Measurements from ENCODE around the gene LIN28A.
"Not testable (repeated sequence)": the region's sequence is repeated elsewhere in the genome, so short reads cannot be mapped to it uniquely, and the experiment has no call there.

The LIN28A gene

DNA sequence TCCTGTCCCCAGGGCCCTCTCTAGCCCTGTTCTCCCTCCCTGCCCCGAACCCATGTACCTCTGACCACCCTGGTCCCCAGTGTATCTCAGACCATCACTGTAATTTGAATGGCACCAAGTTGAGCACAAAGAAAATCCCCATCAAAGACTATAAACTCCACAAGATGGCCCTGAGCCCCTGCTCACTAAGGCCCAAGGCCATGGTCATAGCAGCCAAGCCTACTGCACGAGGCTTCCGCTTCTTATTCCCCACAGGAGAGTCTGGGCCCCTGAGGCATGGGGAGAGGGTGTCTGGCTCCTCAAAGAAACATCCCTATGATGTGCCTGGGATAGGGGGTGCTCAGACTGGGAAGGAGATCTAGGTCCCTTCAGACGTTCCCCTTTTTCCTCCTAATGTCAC, 42.6 kb upstream of the LIN28A start:
- Histone ChIP-seq H3K27me3 (ENCODE audit: insufficient read depth, insufficient read length) (peaks cover 18% of the 10 kb centered on the region), H3K9ac (ENCODE audit: insufficient read length, low read depth) (no peak overlapping the region), H3K4me1 (ENCODE audit: insufficient read depth, insufficient read length) (peaks cover 2% of the 10 kb centered on the region), H3K9me3 (ENCODE audit: insufficient read depth, low read length) (peaks cover 10% of the 10 kb centered on the region; the same call in 1 of the 2 replicates), H3K36me3 (ENCODE audit: insufficient read depth, insufficient read length, low read length) (no peaks in the 10 kb centered on the region), H3K4me3 (ENCODE audit: insufficient read length, low read depth) (no peak overlapping the region)
- no peak for DNase-seq (ENCODE audit: low read depth, low spot score)
- TF ChIP-seq YY1 (IDR thresholded peaks at IDR 0.05; ENCODE audit: insufficient read depth, insufficient read length) (no peak), SUZ12 (IDR thresholded peaks at IDR 0.05; ENCODE audit: extremely low read depth, insufficient read depth, insufficient read length) (no peak), ZNF274 (IDR thresholded peaks at IDR 0.05; ENCODE audit: low read depth, low read length) (no peak)

DNA sequence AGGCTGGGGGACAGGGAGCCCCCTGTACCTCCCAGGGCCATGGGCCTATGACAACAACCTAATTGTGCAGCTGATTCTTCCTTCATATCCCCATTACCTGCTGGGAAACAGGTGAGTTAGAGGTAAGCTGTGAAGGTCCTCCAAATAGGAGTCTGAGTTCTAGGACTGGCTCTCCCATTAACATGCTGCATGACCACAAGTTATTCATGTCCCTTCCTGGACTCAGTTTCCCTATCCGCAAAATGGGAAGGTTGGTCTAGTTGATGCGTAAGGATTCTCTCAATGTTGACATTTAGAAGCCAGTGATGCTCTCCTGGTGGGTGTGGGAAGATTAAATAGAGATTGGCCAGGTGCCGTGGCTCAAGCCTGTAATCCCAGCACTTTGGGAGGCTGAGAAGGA, 42.1 kb upstream of the LIN28A start:
- Histone ChIP-seq H3K9me3 (ENCODE audit: insufficient read depth, low read length) (peaks cover 10% of the 10 kb centered on the region; the same call in 1 of the 2 replicates), H3K4me3 (ENCODE audit: insufficient read length, low read depth) (no peak overlapping the region), H3K27me3 (ENCODE audit: insufficient read depth, insufficient read length) (peaks cover 16% of the 10 kb centered on the region), H3K4me1 (ENCODE audit: insufficient read depth, insufficient read length) (peaks cover 2% of the 10 kb centered on the region), H3K36me3 (ENCODE audit: insufficient read depth, insufficient read length, low read length) (no peaks in the 10 kb centered on the region), H3K9ac (ENCODE audit: insufficient read length, low read depth) (no peak overlapping the region)
- TF ChIP-seq SUZ12 (IDR thresholded peaks at IDR 0.05; ENCODE audit: extremely low read depth, insufficient read depth, insufficient read length) (no peak), ZNF274 (IDR thresholded peaks at IDR 0.05; ENCODE audit: low read depth, low read length) (no peak), YY1 (IDR thresholded peaks at IDR 0.05; ENCODE audit: insufficient read depth, insufficient read length) (no peak)
- DNase-seq (ENCODE audit: low read depth, low spot score) = no peak

DNA sequence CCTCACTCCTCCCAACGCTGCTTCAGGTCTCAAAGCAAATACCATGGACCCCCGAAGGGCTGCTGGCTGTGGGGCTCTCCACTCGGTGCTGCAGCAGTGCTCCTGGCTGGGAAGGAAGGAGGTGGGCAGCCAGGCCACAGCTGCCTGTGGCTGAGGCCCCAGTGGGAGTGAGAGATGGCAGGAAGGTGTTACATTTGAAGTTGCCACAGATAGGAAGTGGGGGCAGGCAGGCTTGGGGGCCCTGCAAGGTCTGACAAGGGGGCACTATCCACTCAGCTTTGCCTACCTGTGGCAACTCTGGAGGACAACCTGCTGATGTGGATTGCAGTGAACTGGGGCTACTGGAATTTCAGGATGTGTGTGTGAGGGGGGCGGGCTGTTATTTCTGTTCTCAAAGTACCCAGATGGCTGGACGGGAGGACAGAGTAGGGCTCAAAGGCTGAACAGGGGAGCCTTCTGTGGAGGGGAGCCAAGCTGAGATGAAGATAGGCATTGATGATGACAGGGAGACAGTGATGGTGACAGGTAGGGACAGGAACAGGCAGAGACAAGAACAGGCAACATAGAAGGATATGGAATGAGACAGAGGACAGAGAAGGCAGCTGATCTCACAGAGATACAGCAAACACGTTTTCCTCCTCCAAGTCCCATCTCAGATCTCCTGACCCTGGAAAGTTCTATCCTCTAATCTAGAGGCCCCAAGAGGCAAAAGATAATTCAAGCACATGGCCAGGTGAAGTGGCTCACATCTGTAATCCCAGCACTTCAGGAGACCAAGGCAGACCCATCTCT, 39.8 kb upstream of the LIN28A start:
- no peaks in the 10 kb centered on the region for H3K27me3 ChIP-seq (ENCODE audit: insufficient read depth, insufficient read length)
- H3K9ac ChIP-seq (ENCODE audit: insufficient read length, low read depth) = no peak overlapping the region
- H3K4me1 ChIP-seq (ENCODE audit: insufficient read depth, insufficient read length) = peaks cover 7% of the 10 kb centered on the region
- peaks cover 10% of the 10 kb centered on the region; the same call in 1 of the 2 replicates for H3K9me3 ChIP-seq (ENCODE audit: insufficient read depth, low read length)
- no peaks in the 10 kb centered on the region for H3K36me3 ChIP-seq (ENCODE audit: insufficient read depth, insufficient read length, low read length)
- no peak overlapping the region for H3K4me3 ChIP-seq (ENCODE audit: insufficient read length, low read depth)
- no peak for TF ChIP-seq SUZ12 (IDR thresholded peaks at IDR 0.05; ENCODE audit: extremely low read depth, insufficient read depth, insufficient read length)
- TF ChIP-seq YY1 (IDR thresholded peaks at IDR 0.05; ENCODE audit: insufficient read depth, insufficient read length) = no peak
- TF ChIP-seq ZNF274 (IDR thresholded peaks at IDR 0.05; ENCODE audit: low read depth, low read length) = no peak
- no peak for DNase-seq (ENCODE audit: low read depth, low spot score)

DNA sequence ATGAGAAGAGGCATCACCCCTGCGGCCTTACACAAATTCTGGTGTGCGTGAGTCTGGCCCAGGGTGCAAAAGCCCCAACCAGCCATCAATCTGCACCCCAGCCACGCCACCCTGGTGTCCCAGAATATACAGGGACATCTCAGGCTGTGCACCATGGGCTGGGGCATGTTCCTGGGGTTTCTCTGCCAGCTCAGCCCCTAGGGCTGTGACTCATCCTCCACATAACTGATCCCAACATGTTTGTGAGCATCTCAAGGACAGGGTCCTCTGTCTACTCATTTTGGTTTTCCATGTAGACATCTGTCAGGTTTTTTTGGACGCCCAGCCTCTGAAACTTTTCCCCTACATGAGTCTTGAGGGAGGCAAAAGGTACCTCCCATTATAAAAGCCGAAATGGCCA, 38.6 kb upstream of the LIN28A start:
- TF ChIP-seq YY1 (IDR thresholded peaks at IDR 0.05; ENCODE audit: insufficient read depth, insufficient read length) (no peak), SUZ12 (IDR thresholded peaks at IDR 0.05; ENCODE audit: extremely low read depth, insufficient read depth, insufficient read length) (no peak), ZNF274 (IDR thresholded peaks at IDR 0.05; ENCODE audit: low read depth, low read length) (no peak)
- Histone ChIP-seq H3K36me3 (ENCODE audit: insufficient read depth, insufficient read length, low read length) (no peaks in the 10 kb centered on the region), H3K4me3 (ENCODE audit: insufficient read length, low read depth) (no peak overlapping the region), H3K9ac (ENCODE audit: insufficient read length, low read depth) (no peak overlapping the region), H3K9me3 (ENCODE audit: insufficient read depth, low read length) (peaks cover 10% of the 10 kb centered on the region; the same call in 1 of the 2 replicates), H3K4me1 (ENCODE audit: insufficient read depth, insufficient read length) (peaks cover 7% of the 10 kb centered on the region), H3K27me3 (ENCODE audit: insufficient read depth, insufficient read length) (no peaks in the 10 kb centered on the region)
- no peak for DNase-seq (ENCODE audit: low read depth, low spot score)

DNA sequence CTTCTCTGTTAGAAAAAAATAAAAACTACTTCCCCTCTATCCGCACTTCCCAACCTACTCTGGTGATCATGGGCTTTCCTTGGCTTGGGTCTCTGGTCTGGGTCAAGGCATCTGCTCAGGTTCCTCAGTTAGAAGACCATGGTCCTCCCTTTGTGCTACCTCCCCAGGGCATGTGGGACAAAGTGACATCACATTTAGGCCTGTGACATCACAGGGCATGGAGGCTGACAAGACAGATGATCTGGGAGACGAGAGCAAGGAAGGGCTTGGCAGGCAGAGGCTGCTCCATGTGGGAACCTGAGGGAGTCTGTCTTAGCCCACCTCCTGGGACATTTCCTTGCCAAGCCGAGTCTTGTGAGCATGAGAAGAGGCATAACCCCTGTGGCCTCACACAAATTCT, 38.0 kb upstream of the LIN28A start, which contains the start of gene ZNF683:
TSS of gene ZNF683 (minus strand) at position 140 of the 400 bp plus-strand sequence. CDS start 4,179 bp downstream, outside the sequence.
- not testable (repeated sequence) for DNase-seq (ENCODE audit: low read depth, low spot score); H3K4me3 ChIP-seq (ENCODE audit: insufficient read length, low read depth); H3K9ac ChIP-seq (ENCODE audit: insufficient read length, low read depth); H3K27me3 ChIP-seq (ENCODE audit: insufficient read depth, insufficient read length); H3K36me3 ChIP-seq (ENCODE audit: insufficient read depth, insufficient read length, low read length); H3K4me1 ChIP-seq (ENCODE audit: insufficient read depth, insufficient read length)
- peaks cover 10% of the 10 kb centered on the region; the same call in 1 of the 2 replicates for H3K9me3 ChIP-seq (ENCODE audit: insufficient read depth, low read length)

DNA sequence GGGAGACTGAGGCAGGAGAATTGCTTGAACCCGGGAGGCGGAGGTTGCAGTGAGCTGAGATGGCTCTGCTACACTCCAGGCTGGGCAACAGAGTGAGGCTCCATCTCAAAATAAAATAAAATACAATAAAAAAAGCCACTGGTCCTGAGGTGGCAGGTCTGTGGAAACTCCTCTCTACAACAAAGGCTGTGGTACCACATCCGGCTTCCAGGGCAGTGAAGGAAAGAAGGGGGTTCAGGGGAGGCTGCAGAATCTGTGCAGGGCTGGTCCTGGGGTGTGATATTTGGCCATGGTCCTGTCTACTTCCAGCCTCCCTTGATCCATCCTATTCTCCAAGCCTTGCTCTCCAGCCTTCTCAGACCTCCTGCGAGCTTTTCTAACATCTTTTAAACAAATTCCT, 37.3 kb upstream of the LIN28A start:
- Histone ChIP-seq H3K4me3 (ENCODE audit: insufficient read length, low read depth) (no peak overlapping the region), H3K27me3 (ENCODE audit: insufficient read depth, insufficient read length) (no peaks in the 10 kb centered on the region), H3K9ac (ENCODE audit: insufficient read length, low read depth) (no peak overlapping the region), H3K9me3 (ENCODE audit: insufficient read depth, low read length) (peaks cover 10% of the 10 kb centered on the region; the same call in 1 of the 2 replicates), H3K4me1 (ENCODE audit: insufficient read depth, insufficient read length) (peaks cover 10% of the 10 kb centered on the region), H3K36me3 (ENCODE audit: insufficient read depth, insufficient read length, low read length) (no peaks in the 10 kb centered on the region)
- no peak for TF ChIP-seq YY1 (IDR thresholded peaks at IDR 0.05; ENCODE audit: insufficient read depth, insufficient read length)
- no peak for TF ChIP-seq ZNF274 (IDR thresholded peaks at IDR 0.05; ENCODE audit: low read depth, low read length)
- no peak for TF ChIP-seq SUZ12 (IDR thresholded peaks at IDR 0.05; ENCODE audit: extremely low read depth, insufficient read depth, insufficient read length)
- DNase-seq (ENCODE audit: low read depth, low spot score) = no peak

DNA sequence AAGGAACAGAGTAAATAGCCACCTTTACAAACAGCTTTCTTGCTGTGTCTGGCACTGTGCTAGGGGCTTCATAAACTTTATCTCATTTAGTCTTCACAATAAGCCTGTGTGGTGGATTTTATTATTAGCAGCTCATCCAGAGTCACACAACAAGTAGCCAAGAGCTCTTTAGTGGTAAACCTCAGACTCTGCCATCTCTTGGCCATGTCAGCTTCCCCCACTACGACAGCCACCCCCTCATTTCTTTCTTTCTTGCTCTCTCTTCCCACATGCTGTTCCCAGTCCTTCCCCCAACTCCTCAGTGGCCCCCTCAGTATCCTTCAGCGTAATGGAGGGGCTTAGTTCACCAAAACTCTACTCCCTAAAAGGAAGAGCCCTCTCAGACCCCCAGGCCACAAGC, 36.8 kb upstream of the LIN28A start:
- DNase-seq (ENCODE audit: low read depth, low spot score) = no peak
- Histone ChIP-seq H3K36me3 (ENCODE audit: insufficient read depth, insufficient read length, low read length) (no peaks in the 10 kb centered on the region), H3K4me3 (ENCODE audit: insufficient read length, low read depth) (no peak overlapping the region), H3K27me3 (ENCODE audit: insufficient read depth, insufficient read length) (no peaks in the 10 kb centered on the region), H3K9ac (ENCODE audit: insufficient read length, low read depth) (no peak overlapping the region), H3K9me3 (ENCODE audit: insufficient read depth, low read length) (peaks cover 10% of the 10 kb centered on the region; the same call in 1 of the 2 replicates), H3K4me1 (ENCODE audit: insufficient read depth, insufficient read length) (peaks cover 12% of the 10 kb centered on the region)
- TF ChIP-seq SUZ12 (IDR thresholded peaks at IDR 0.05; ENCODE audit: extremely low read depth, insufficient read depth, insufficient read length) (no peak), ZNF274 (IDR thresholded peaks at IDR 0.05; ENCODE audit: low read depth, low read length) (no peak), YY1 (IDR thresholded peaks at IDR 0.05; ENCODE audit: insufficient read depth, insufficient read length) (no peak)

DNA sequence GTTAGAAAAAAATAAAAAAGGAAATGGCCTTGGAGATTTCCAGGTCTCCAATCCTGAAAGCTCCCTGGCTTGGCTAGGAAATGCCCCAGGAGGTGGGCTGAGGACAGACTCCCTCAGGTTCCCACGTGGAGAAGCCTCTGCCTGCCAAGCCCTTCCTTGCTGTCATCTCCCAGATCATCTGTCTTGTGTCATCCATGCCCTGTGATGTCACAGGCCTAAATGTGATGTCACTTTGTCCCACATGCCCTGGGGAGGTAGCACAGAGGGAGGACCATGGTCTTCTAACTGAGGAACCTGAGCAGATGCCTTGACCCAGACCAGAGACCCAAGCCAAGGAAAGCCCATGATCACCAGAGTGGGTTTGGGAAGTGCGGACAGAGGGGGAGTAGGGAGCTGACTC, 36.3 kb upstream of the LIN28A start:
- Histone ChIP-seq H3K9me3 (ENCODE audit: insufficient read depth, low read length) (peaks cover 10% of the 10 kb centered on the region; the same call in 1 of the 2 replicates), H3K4me1 (ENCODE audit: insufficient read depth, insufficient read length) (peaks cover 12% of the 10 kb centered on the region)
- not testable (repeated sequence) for H3K9ac ChIP-seq (ENCODE audit: insufficient read length, low read depth); DNase-seq (ENCODE audit: low read depth, low spot score); H3K36me3 ChIP-seq (ENCODE audit: insufficient read depth, insufficient read length, low read length); H3K27me3 ChIP-seq (ENCODE audit: insufficient read depth, insufficient read length); H3K4me3 ChIP-seq (ENCODE audit: insufficient read length, low read depth)

All from NT2/D1 (cell line).